Measurements from ENCODE around the gene NDST3.

NDST3 gene

GRCh38 chr4:118139241-118139640 is 105.0 kb downstream of the NDST3 start:
- H3K27me3 ChIP-seq (ENCODE audit: insufficient read depth, low read length), result no peaks in the 10 kb centered on the region
- H3K4me1 ChIP-seq (ENCODE audit: insufficient read depth, low read length), result no peaks in the 10 kb centered on the region
- H3K4me3 ChIP-seq (ENCODE audit: low read length), result no peak overlapping the region
- H3K36me3 ChIP-seq (ENCODE audit: insufficient read depth, low read depth, low read length), result no peaks in the 10 kb centered on the region
- no peak overlapping the region for H3K27ac ChIP-seq (ENCODE audit: low read length)
- H3K9ac ChIP-seq (ENCODE audit: low read depth, low read length), result no peak overlapping the region
- H3K9me3 ChIP-seq (ENCODE audit: insufficient read depth, low read depth, low read length), result no peaks in the 10 kb centered on the region

- Histone ChIP-seq H3K9me3 (ENCODE audit: insufficient read depth, low read depth, low read length) (no peaks in the 10 kb centered on the region), H3K4me3 (ENCODE audit: low read length) (no peak overlapping the region), H3K36me3 (ENCODE audit: insufficient read depth, low read depth, low read length) (no peaks in the 10 kb centered on the region), H3K27me3 (ENCODE audit: insufficient read depth, low read length) (no peaks in the 10 kb centered on the region), H3K27ac (ENCODE audit: low read length) (no peak overlapping the region), H3K4me1 (ENCODE audit: insufficient read depth, low read length) (no peaks in the 10 kb centered on the region), H3K9ac (ENCODE audit: low read depth, low read length) (no peak overlapping the region)
These were observed 107.0 kb downstream of the NDST3 start for GRCh38 chr4:118141240-118141639.

- Histone ChIP-seq H3K36me3 (ENCODE audit: insufficient read depth, low read depth, low read length) (no peaks in the 10 kb centered on the region), H3K9ac (ENCODE audit: low read depth, low read length) (no peak overlapping the region), H3K4me1 (ENCODE audit: insufficient read depth, low read length) (no peaks in the 10 kb centered on the region), H3K27me3 (ENCODE audit: insufficient read depth, low read length) (no peaks in the 10 kb centered on the region), H3K27ac (ENCODE audit: low read length) (no peak overlapping the region), H3K9me3 (ENCODE audit: insufficient read depth, low read depth, low read length) (no peaks in the 10 kb centered on the region), H3K4me3 (ENCODE audit: low read length) (no peak overlapping the region)
These were observed 120.4 kb downstream of the NDST3 start for GRCh38 chr4:118154649-118155048.

GRCh38 chr4:118155516-118155915 is 121.2 kb downstream of the NDST3 start:
- Histone ChIP-seq H3K27ac (ENCODE audit: low read length) (no peak overlapping the region), H3K4me1 (ENCODE audit: insufficient read depth, low read length) (no peaks in the 10 kb centered on the region), H3K27me3 (ENCODE audit: insufficient read depth, low read length) (no peaks in the 10 kb centered on the region), H3K36me3 (ENCODE audit: insufficient read depth, low read depth, low read length) (no peaks in the 10 kb centered on the region), H3K9ac (ENCODE audit: low read depth, low read length) (no peak overlapping the region), H3K9me3 (ENCODE audit: insufficient read depth, low read depth, low read length) (peaks cover 5% of the 10 kb centered on the region; the same call in 1 of the 2 replicates), H3K4me3 (ENCODE audit: low read length) (no peak overlapping the region)

- Histone ChIP-seq H3K9me3 (ENCODE audit: insufficient read depth, low read depth, low read length) (peaks cover 5% of the 10 kb centered on the region; the same call in 1 of the 2 replicates), H3K36me3 (ENCODE audit: insufficient read depth, low read depth, low read length) (no peaks in the 10 kb centered on the region), H3K27ac (ENCODE audit: low read length) (no peak overlapping the region), H3K4me1 (ENCODE audit: insufficient read depth, low read length) (no peaks in the 10 kb centered on the region), H3K9ac (ENCODE audit: low read depth, low read length) (no peak overlapping the region), H3K27me3 (ENCODE audit: insufficient read depth, low read length) (no peaks in the 10 kb centered on the region), H3K4me3 (ENCODE audit: low read length) (no peak overlapping the region)
These were observed 124.6 kb downstream of the NDST3 start for GRCh38 chr4:118158763-118159375.

- Histone ChIP-seq H3K9ac (ENCODE audit: low read depth, low read length) (no peak overlapping the region), H3K9me3 (ENCODE audit: insufficient read depth, low read depth, low read length) (peaks cover 18% of the 10 kb centered on the region), H3K4me1 (ENCODE audit: insufficient read depth, low read length) (no peaks in the 10 kb centered on the region), H3K36me3 (ENCODE audit: insufficient read depth, low read depth, low read length) (no peaks in the 10 kb centered on the region), H3K27ac (ENCODE audit: low read length) (no peak overlapping the region), H3K27me3 (ENCODE audit: insufficient read depth, low read length) (no peaks in the 10 kb centered on the region), H3K4me3 (ENCODE audit: low read length) (no peak overlapping the region)
These were observed 133.0 kb downstream of the NDST3 start for GRCh38 chr4:118167306-118167705.

- H3K4me3 ChIP-seq (ENCODE audit: low read length), result no peak overlapping the region
These were observed 137.1 kb downstream of the NDST3 start for GRCh38 chr4:118171381-118171780.

GRCh38 chr4:118173126-118173525 is 138.8 kb downstream of the NDST3 start:
- Histone ChIP-seq H3K9me3 (ENCODE audit: insufficient read depth, low read depth, low read length) (no peaks in the 10 kb centered on the region), H3K27me3 (ENCODE audit: insufficient read depth, low read length) (no peaks in the 10 kb centered on the region), H3K9ac (ENCODE audit: low read depth, low read length) (no peak overlapping the region), H3K4me1 (ENCODE audit: insufficient read depth, low read length) (no peaks in the 10 kb centered on the region), H3K4me3 (ENCODE audit: low read length) (no peak overlapping the region), H3K36me3 (ENCODE audit: insufficient read depth, low read depth, low read length) (no peaks in the 10 kb centered on the region), H3K27ac (ENCODE audit: low read length) (no peak overlapping the region)

More at GRCh38 chr4:118171381-118171780, 137.1 kb downstream of the NDST3 start:
- no peaks in the 10 kb centered on the region for H3K36me3 ChIP-seq (ENCODE audit: insufficient read depth, low read depth, low read length)
- H3K9me3 ChIP-seq (ENCODE audit: insufficient read depth, low read depth, low read length), result peaks cover 16% of the 10 kb centered on the region
- no peak overlapping the region for H3K27ac ChIP-seq (ENCODE audit: low read length)
- H3K9ac ChIP-seq (ENCODE audit: low read depth, low read length), result no peak overlapping the region
- H3K27me3 ChIP-seq (ENCODE audit: insufficient read depth, low read length), result no peaks in the 10 kb centered on the region
- no peaks in the 10 kb centered on the region for H3K4me1 ChIP-seq (ENCODE audit: insufficient read depth, low read length)

GRCh38 chr4:118173956-118174725 is 139.9 kb downstream of the NDST3 start:
- Histone ChIP-seq H3K27ac (ENCODE audit: low read length) (no peak overlapping the region), H3K4me1 (ENCODE audit: insufficient read depth, low read length) (no peaks in the 10 kb centered on the region), H3K9ac (ENCODE audit: low read depth, low read length) (no peak overlapping the region), H3K4me3 (ENCODE audit: low read length) (no peak overlapping the region), H3K36me3 (ENCODE audit: insufficient read depth, low read depth, low read length) (no peaks in the 10 kb centered on the region), H3K27me3 (ENCODE audit: insufficient read depth, low read length) (no peaks in the 10 kb centered on the region), H3K9me3 (ENCODE audit: insufficient read depth, low read depth, low read length) (no peaks in the 10 kb centered on the region)

GRCh38 chr4:118175506-118175905 is 141.2 kb downstream of the NDST3 start:
- no peak overlapping the region for H3K9ac ChIP-seq (ENCODE audit: low read depth, low read length)
- no peaks in the 10 kb centered on the region for H3K4me1 ChIP-seq (ENCODE audit: insufficient read depth, low read length)
- no peaks in the 10 kb centered on the region for H3K36me3 ChIP-seq (ENCODE audit: insufficient read depth, low read depth, low read length)
- H3K4me3 ChIP-seq (ENCODE audit: low read length), result no peak overlapping the region
- H3K27ac ChIP-seq (ENCODE audit: low read length), result no peak overlapping the region
- no peaks in the 10 kb centered on the region for H3K27me3 ChIP-seq (ENCODE audit: insufficient read depth, low read length)
- H3K9me3 ChIP-seq (ENCODE audit: insufficient read depth, low read depth, low read length), result no peaks in the 10 kb centered on the region

GRCh38 chr4:118177126-118177525 is 142.8 kb downstream of the NDST3 start:
- Histone ChIP-seq H3K4me1 (ENCODE audit: insufficient read depth, low read length) (no peaks in the 10 kb centered on the region), H3K27ac (ENCODE audit: low read length) (no peak overlapping the region), H3K36me3 (ENCODE audit: insufficient read depth, low read depth, low read length) (no peaks in the 10 kb centered on the region), H3K9me3 (ENCODE audit: insufficient read depth, low read depth, low read length) (no peaks in the 10 kb centered on the region), H3K4me3 (ENCODE audit: low read length) (no peak overlapping the region), H3K9ac (ENCODE audit: low read depth, low read length) (no peak overlapping the region), H3K27me3 (ENCODE audit: insufficient read depth, low read length) (no peaks in the 10 kb centered on the region)

- no peaks in the 10 kb centered on the region for H3K36me3 ChIP-seq (ENCODE audit: insufficient read depth, low read depth, low read length)
- no peak overlapping the region for H3K4me3 ChIP-seq (ENCODE audit: low read length)
- H3K27ac ChIP-seq (ENCODE audit: low read length), result no peak overlapping the region
- no peaks in the 10 kb centered on the region for H3K4me1 ChIP-seq (ENCODE audit: insufficient read depth, low read length)
- no peaks in the 10 kb centered on the region for H3K27me3 ChIP-seq (ENCODE audit: insufficient read depth, low read length)
- H3K9ac ChIP-seq (ENCODE audit: low read depth, low read length), result no peak overlapping the region
- H3K9me3 ChIP-seq (ENCODE audit: insufficient read depth, low read depth, low read length), result no peaks in the 10 kb centered on the region
These were observed 146.5 kb downstream of the NDST3 start for GRCh38 chr4:118180776-118181175.
